IMR-90 (cell line): ENCODE results near the gene CNNM1. TPM values are rescaled to one million over a fixed set of nuclear protein-coding genes. Genes with fewer than 3 reads are reported as not detected.

Experiments
- ATAC-seq: fragments of 200-7000 bp; cut with Tn5 transposase; 2 replicates; pipeline ENCODE4 v1.9.1; 2020; ENCODE audit warnings: low read depth, mild to moderate bottlenecking, moderate library complexity
- BruUV-seq: library from RNA; stranded (reverse); fragments of 400-500 nt; replicated peaks from 2 replicates; lab custom pipeline; 2021; lab: Mats Ljungman, UMichigan
- CTCF ChIA-PET: fragments of 300-600 bp; formaldehyde crosslinking; extraction: SDS; loops from one replicate; lab custom pipeline; 2021; ENCODE audit warnings: antibody characterized with exemption; lab: Yijun Ruan, JAX
- POLR2A ChIA-PET: fragments of 300-600 bp; sonication (Branson Sonifier 250); formaldehyde crosslinking; loops from one replicate; lab custom pipeline; 2022; ENCODE audit warnings: antibody characterized with exemption; ENCODE audit not compliant: unreplicated experiment; lab: Charles Lee
- DNase-seq: peaks from one replicate; pipeline ENCODE4 v3.0.0; 2013
- H2AFZ ChIP-seq: replicated peaks from 2 replicates; pipeline ENCODE3; 2013; ENCODE audit warnings: low read length, mild to moderate bottlenecking; ENCODE audit not compliant: poor library complexity
- H2AK5ac ChIP-seq: 2 replicates; pipeline ENCODE4 v1.6.1; 2013; ENCODE audit warnings: low read depth, low read length, inconsistent platforms
- H2AK9ac ChIP-seq: replicated peaks from 2 replicates; pipeline ENCODE3; 2013; ENCODE audit warnings: mild to moderate bottlenecking, low read depth, low read length, moderate library complexity; ENCODE audit not compliant: poor library complexity
- H2BK120ac ChIP-seq: 2 replicates; pipeline ENCODE4 v1.6.1; 2013; ENCODE audit warnings: low read depth, low read length, inconsistent platforms
- H2BK15ac ChIP-seq: 3 replicates; pipeline ENCODE4 v1.6.1; 2013; ENCODE audit warnings: low read depth, low read length, inconsistent platforms
- H2BK20ac ChIP-seq: 2 replicates; pipeline ENCODE4 v1.6.1; 2013; ENCODE audit warnings: low read depth, mild to moderate bottlenecking, inconsistent platforms, low read length, moderate library complexity
- H2BK5ac ChIP-seq: 2 replicates; pipeline ENCODE4 v1.6.1; 2013; ENCODE audit warnings: mild to moderate bottlenecking, low read depth, low read length, inconsistent platforms; ENCODE audit not compliant: poor library complexity, severe bottlenecking
- H3K14ac ChIP-seq: replicated peaks from 2 replicates; pipeline ENCODE4 v1.6.1; 2013; ENCODE audit warnings: low read depth, low read length, inconsistent platforms
- H3K18ac ChIP-seq: 2 replicates; pipeline ENCODE4 v1.6.1; 2013; ENCODE audit warnings: low read depth, low read length, control low read depth
- H3K23ac ChIP-seq: 2 replicates; pipeline ENCODE4 v1.6.1; 2013; ENCODE audit warnings: low read depth, low read length, inconsistent platforms
- H3K27ac ChIP-seq: 2 replicates; pipeline ENCODE4 v1.5.1; 2013; ENCODE audit warnings: mild to moderate bottlenecking, control low read depth, low read length; ENCODE audit not compliant: insufficient read depth
- H3K27me3 ChIP-seq: 2 replicates; pipeline ENCODE4 v1.6.1; 2013; ENCODE audit warnings: low read length; ENCODE audit not compliant: control insufficient read depth, insufficient read depth
- H3K36me3 ChIP-seq: 2 replicates; pipeline ENCODE4 v1.6.1; 2013; ENCODE audit warnings: low read length, mixed read lengths; ENCODE audit not compliant: control insufficient read depth, insufficient read depth
- H3K4ac ChIP-seq: 2 replicates; pipeline ENCODE4 v1.6.1; 2013; ENCODE audit warnings: low read depth, low read length, inconsistent platforms
- H3K4me1 ChIP-seq: 2 replicates; pipeline ENCODE4 v1.6.1; 2013; ENCODE audit warnings: low read length, mixed read lengths; ENCODE audit not compliant: control insufficient read depth, insufficient read depth
- H3K4me2 ChIP-seq: 2 replicates; pipeline ENCODE4 v1.6.1; 2013; ENCODE audit warnings: low read depth, mild to moderate bottlenecking, control low read depth, low read length, moderate library complexity
- H3K4me3 ChIP-seq: 2 replicates; pipeline ENCODE4 v1.5.1; 2013; ENCODE audit warnings: low read depth, mild to moderate bottlenecking, control low read depth, low read length, moderate library complexity; ENCODE audit not compliant: insufficient read depth
- H3K56ac ChIP-seq: 2 replicates; pipeline ENCODE4 v1.6.1; 2013; ENCODE audit warnings: low read length, inconsistent platforms; ENCODE audit not compliant: insufficient read depth; ENCODE audit errors: extremely low read depth
- H3K79me1 ChIP-seq, 2 experiments: 2 replicates each; pipeline ENCODE4 v1.6.1; 2013; ENCODE audit warnings: low read length in 2 of 2, inconsistent platforms in 1 of 2, low read depth in 1 of 2
- H3K9ac ChIP-seq: 2 replicates; pipeline ENCODE4 v1.6.1; 2013; ENCODE audit warnings: low read depth, low read length, control low read depth
- H3K9me1 ChIP-seq: 2 replicates; pipeline ENCODE4 v1.6.1; 2013; ENCODE audit warnings: low read length, inconsistent platforms; ENCODE audit not compliant: insufficient read depth
- H3K9me3 ChIP-seq: 2 replicates; pipeline ENCODE4 v1.6.1; 2013; ENCODE audit warnings: low read length; ENCODE audit not compliant: control insufficient read depth, insufficient read depth
- H4K20me1 ChIP-seq: 2 replicates; pipeline ENCODE4 v1.6.1; 2013; ENCODE audit warnings: low read length, inconsistent platforms; ENCODE audit not compliant: insufficient read depth
- H4K5ac ChIP-seq: 2 replicates; pipeline ENCODE4 v1.6.1; 2013; ENCODE audit warnings: mild to moderate bottlenecking, low read depth, low read length, control low read depth
- H4K8ac ChIP-seq, 2 experiments: 2 replicates each; pipeline ENCODE4 v1.6.1; 2013; ENCODE audit warnings: low read depth in 2 of 2, low read length in 2 of 2, control low read depth in 1 of 2, inconsistent platforms in 1 of 2
- H4K91ac ChIP-seq: 2 replicates; pipeline ENCODE4 v1.6.1; 2013; ENCODE audit warnings: low read depth, low read length, inconsistent platforms; ENCODE audit not compliant: insufficient read depth
- MAFK ChIP-seq: IDR thresholded peaks from 2 replicates; pipeline ENCODE4 v1.6.1; 2012; ENCODE audit warnings: low read depth, low read length, improper control_type of control experiment
- POLR2A ChIP-seq: IDR thresholded peaks from 2 replicates; pipeline ENCODE4 v1.6.1; 2012; ENCODE audit warnings: mild to moderate bottlenecking, low read depth, low read length
- RCOR1 ChIP-seq: IDR thresholded peaks from 2 replicates; pipeline ENCODE4 v1.6.1; 2012; ENCODE audit warnings: mild to moderate bottlenecking, low read length, improper control_type of control experiment; ENCODE audit not compliant: insufficient replicate concordance
- RFX5 ChIP-seq: IDR thresholded peaks from 2 replicates; pipeline ENCODE4 v1.8.0; 2012; ENCODE audit warnings: low read depth, mild to moderate bottlenecking, low read length, moderate library complexity
- SMC3 ChIP-seq: fragments of 150-350 bp; IDR thresholded peaks from 2 replicates; pipeline ENCODE4 v1.6.1; 2016; ENCODE audit warnings: low read depth, mild to moderate bottlenecking, antibody characterized with exemption, low read length, moderate library complexity
- WGBS, 2 experiments: methylation state at CpG; one replicate each; pipeline versions ENCODE4 v1.1.5 to v1.1.7; 2013; ENCODE audit warnings: missing lambda C conversion rate in 2 of 2; ENCODE audit not compliant: insufficient read length in 1 of 2; ENCODE audit errors: extremely low coverage in 2 of 2; 5-methylcytosine and 5-hydroxymethylcytosine counted together
- dilution Hi-C: fragments of 300-500 bp; cut with HindIII; formaldehyde crosslinking; loops from one replicate; pipeline ENCODE4 v1.14.3; 2018; ENCODE audit warnings: low sequenced_read_pairs; ENCODE audit not compliant: unreplicated experiment
- in situ Hi-C: fragments of 300-500 bp; cut with MboI; formaldehyde crosslinking; loops from 3 replicates; pipeline ENCODE4 v1.14.3; 2019; ENCODE audit warnings: low sequenced_read_pairs, inconsistent platforms, mixed read lengths
- intact Hi-C: fragments of 100-400 bp; cut with micrococcal nuclease; formaldehyde crosslinking; loops from 2 replicates; pipeline ENCODE4 v1.10.0; 2022
- polyA plus RNA-seq, 3 experiments: library from polyadenylated mRNA; depleted of rRNA; stranded (reverse); fragments of >200 nt; gene quantifications; 2 replicates each; pipeline ENCODE4 v1.2.3, GENCODE V29; 2012; ENCODE audit warnings: low replicate concordance in 1 of 3
- total RNA-seq: library from RNA; depleted of rRNA; stranded (reverse); fragments of >200 nt; gene quantifications from 2 replicates; pipeline ENCODE4 v1.2.3, GENCODE V29; 2012
- TF ChIP-seq, protein P1 (sequence below): conservative IDR thresholded peaks from 2 replicates; pipeline ENCODE4 v1.5.1; 2012; ENCODE audit warnings: mild to moderate bottlenecking, low read depth, low read length, improper control_type of control experiment

The CNNM1 gene
- total and polyA plus RNA-seq, 2 of the 4 experiments (the other 2 are of a cell fraction) = 0.18 to 0.39 TPM

DNA sequence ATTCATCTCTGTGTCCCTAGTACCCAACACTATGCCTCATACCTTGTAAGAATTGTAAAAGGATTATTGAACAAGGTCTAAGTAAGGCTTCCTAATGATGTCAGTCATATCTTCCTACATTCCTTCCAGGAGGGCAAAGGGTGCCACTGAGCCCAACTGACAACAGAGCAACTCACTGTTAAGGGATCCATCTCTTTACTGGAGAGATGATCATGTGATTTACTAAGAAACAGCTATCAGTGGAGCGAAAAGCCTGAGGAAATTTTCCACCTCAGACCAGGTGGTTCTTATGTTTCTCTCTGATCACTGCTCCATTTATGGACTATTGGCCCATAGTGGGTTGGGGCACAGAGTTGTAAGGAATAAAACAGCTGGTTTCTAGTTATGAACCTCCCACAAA is 38.9 kb upstream of the CNNM1 start:
- Histone ChIP-seq H2AK5ac (no peak overlapping the region; the same call in 1 of the 2 replicates), H3K79me1 (no peaks in the 10 kb centered on the region), H4K91ac (no peak overlapping the region), H3K4me3 (no peak overlapping the region), H3K56ac (no peak overlapping the region), H3K18ac (no peak overlapping the region), H2AK9ac (no peak overlapping the region), H2AFZ (no peak overlapping the region), H3K27me3 (no peaks in the 10 kb centered on the region), H3K14ac (no peak overlapping the region), H3K23ac (no peak overlapping the region), H2BK15ac (no peak overlapping the region), H3K36me3 (no peaks in the 10 kb centered on the region), H4K5ac (no peak overlapping the region), H2BK120ac (no peak overlapping the region), H3K9ac (no peak overlapping the region), H4K20me1 (no peaks in the 10 kb centered on the region), H3K4me1 (no peaks in the 10 kb centered on the region; the same call in 1 of the 2 replicates), H3K9me3 (no peaks in the 10 kb centered on the region), H3K4me2 (no peak overlapping the region), H2BK20ac (no peak overlapping the region; the same call in 1 of the 2 replicates), H3K27ac (no peak overlapping the region), H3K9me1 (no peaks in the 10 kb centered on the region), H2BK5ac (no peak overlapping the region), H4K8ac (no peak overlapping the region), H3K4ac (no peak overlapping the region)
- in situ Hi-C loops (no loop called here), intact Hi-C loops (no loop called here), dilution Hi-C loops (no loop called here)
- DNase-seq (no peak), ATAC-seq (no peak)
- no CpG with 5 or more reads among the region's 1 CpG for WGBS, 2 experiments
- ChIA-PET POLR2A (no interaction called here), CTCF (interaction anchor here (0.7 kb wide), 1 partner anchor 10 kb away, joined by 3 read pairs; no protein-coding TSS in a partner anchor)
- no TSS peak for BruUV-seq
- TF ChIP-seq, protein P1, sequence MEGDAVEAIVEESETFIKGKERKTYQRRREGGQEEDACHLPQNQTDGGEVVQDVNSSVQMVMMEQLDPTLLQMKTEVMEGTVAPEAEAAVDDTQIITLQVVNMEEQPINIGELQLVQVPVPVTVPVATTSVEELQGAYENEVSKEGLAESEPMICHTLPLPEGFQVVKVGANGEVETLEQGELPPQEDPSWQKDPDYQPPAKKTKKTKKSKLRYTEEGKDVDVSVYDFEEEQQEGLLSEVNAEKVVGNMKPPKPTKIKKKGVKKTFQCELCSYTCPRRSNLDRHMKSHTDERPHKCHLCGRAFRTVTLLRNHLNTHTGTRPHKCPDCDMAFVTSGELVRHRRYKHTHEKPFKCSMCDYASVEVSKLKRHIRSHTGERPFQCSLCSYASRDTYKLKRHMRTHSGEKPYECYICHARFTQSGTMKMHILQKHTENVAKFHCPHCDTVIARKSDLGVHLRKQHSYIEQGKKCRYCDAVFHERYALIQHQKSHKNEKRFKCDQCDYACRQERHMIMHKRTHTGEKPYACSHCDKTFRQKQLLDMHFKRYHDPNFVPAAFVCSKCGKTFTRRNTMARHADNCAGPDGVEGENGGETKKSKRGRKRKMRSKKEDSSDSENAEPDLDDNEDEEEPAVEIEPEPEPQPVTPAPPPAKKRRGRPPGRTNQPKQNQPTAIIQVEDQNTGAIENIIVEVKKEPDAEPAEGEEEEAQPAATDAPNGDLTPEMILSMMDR = no peak
- TF ChIP-seq RCOR1 (no peak), SMC3 (no peak), POLR2A (no peak), MAFK (no peak), RFX5 (no peak)
